HG02943 (cell line): ENCODE measurements around the gene GRID2.

Experiments used
- ATAC-seq: cut with Tn5 transposase; IDR thresholded peaks from one replicate; pipeline ENCODE4 v1.9.1; 2021; ENCODE audit warnings: mild to moderate bottlenecking, low read depth, moderate library complexity; ENCODE audit not compliant: unreplicated experiment

Gene GRID2

GRCh38 chr4:93042746-93043145 is 739.0 kb downstream of the GRID2 start:
- no peak for ATAC-seq

GRCh38 chr4:93053140-93053539 is 749.4 kb downstream of the GRID2 start:
- ATAC-seq, result no peak

GRCh38 chr4:93061826-93062225 is 758.1 kb downstream of the GRID2 start:
- ATAC-seq, result no peak

GRCh38 chr4:93063325-93063724 is 759.6 kb downstream of the GRID2 start:
- ATAC-seq, result no peak

- ATAC-seq, result no peak
Observed at GRCh38 chr4:93065790-93066189, 762.0 kb downstream of the GRID2 start.

GRCh38 chr4:93066749-93067148 is 763.0 kb downstream of the GRID2 start:
- no peak for ATAC-seq

GRCh38 chr4:93072292-93072691 is 768.5 kb downstream of the GRID2 start:
- ATAC-seq, result no peak

GRCh38 chr4:93080316-93080715 is 776.5 kb downstream of the GRID2 start:
- no peak for ATAC-seq

- ATAC-seq, result no peak
Observed at GRCh38 chr4:93084599-93085305, 781.0 kb downstream of the GRID2 start.

- ATAC-seq, result no peak
Observed at GRCh38 chr4:93086356-93086755, 782.6 kb downstream of the GRID2 start.

- no peak for ATAC-seq
Observed at GRCh38 chr4:93092765-93093164, 789.0 kb downstream of the GRID2 start.

- no peak for ATAC-seq
Observed at GRCh38 chr4:93103042-93103441, 799.3 kb downstream of the GRID2 start.

GRCh38 chr4:93116624-93117023 is 812.9 kb downstream of the GRID2 start:
- no peak for ATAC-seq

GRCh38 chr4:93127489-93127888 is 823.7 kb downstream of the GRID2 start:
- ATAC-seq, result no peak

GRCh38 chr4:93132631-93133030 is 828.9 kb downstream of the GRID2 start:
- ATAC-seq, result no peak

GRCh38 chr4:93139118-93139517 is 835.4 kb downstream of the GRID2 start:
- no peak for ATAC-seq

- ATAC-seq, result no peak
Observed at GRCh38 chr4:93143902-93144301, 840.1 kb downstream of the GRID2 start.

- no peak for ATAC-seq
Observed at GRCh38 chr4:93144644-93145043, 840.9 kb downstream of the GRID2 start.

GRCh38 chr4:93147524-93148212 is 843.9 kb downstream of the GRID2 start:
- no peak for ATAC-seq

- ATAC-seq, result no peak
Observed at GRCh38 chr4:93152491-93152890, 848.7 kb downstream of the GRID2 start.

GRCh38 chr4:93157986-93158385 is 854.2 kb downstream of the GRID2 start:
- ATAC-seq, result no peak

GRCh38 chr4:93168053-93168452 is 864.3 kb downstream of the GRID2 start:
- ATAC-seq, result no peak
